Lower lobe of right lung (tissue), 2 donors: ENCODE measurements around the gene DAZAP1. TPM values are rescaled to one million over a fixed set of nuclear protein-coding genes. Genes with fewer than 3 reads are reported as not detected.

Source experiments
- ATAC-seq, 2 donors: fragments of 200-7000 bp; cut with Tn5 transposase; one replicate each; pipeline ENCODE4 v1.9.1; 2020 to 2022; ENCODE audit warnings: mild to moderate bottlenecking in 2 of 2, moderate library complexity in 2 of 2
- DNase-seq: peaks from one replicate; pipeline ENCODE4 v3.0.0-alpha.2; 2020
- H3K27ac ChIP-seq: fragments of 200-600 bp; one replicate; pipeline ENCODE4 v1.8.0; 2022
- H3K27me3 ChIP-seq: fragments of 200-600 bp; one replicate; pipeline ENCODE4 v1.8.0; 2022; ENCODE audit warnings: low read depth
- H3K36me3 ChIP-seq: fragments of 200-600 bp; one replicate; pipeline ENCODE4 v1.8.0; 2022; ENCODE audit warnings: mild to moderate bottlenecking
- H3K4me1 ChIP-seq: fragments of 200-600 bp; one replicate; pipeline ENCODE4 v1.8.0; 2022
- H3K4me3 ChIP-seq: fragments of 200-600 bp; one replicate; pipeline ENCODE4 v1.8.0; 2022; ENCODE audit warnings: mild to moderate bottlenecking
- H3K9me3 ChIP-seq: fragments of 200-600 bp; one replicate; pipeline ENCODE4 v1.8.0; 2022
- intact Hi-C: fragments of 100-400 bp; cut with DNase I; formaldehyde crosslinking; loops from one replicate; pipeline ENCODE4 v1.11.0; 2022
- total RNA-seq: library from RNA; stranded (reverse); fragmentation: NEBNext Ultra II Directional; extraction: Animal tissue kit (Norgen Biotek cat#: 25700); gene quantifications from one replicate; pipeline ENCODE4 v1.2.1, GENCODE V29; 2021
- TF ChIP-seq, protein P1 (sequence below): fragments of 200-600 bp; IDR thresholded peaks from one replicate; pipeline ENCODE4 v1.8.0; 2022; ENCODE audit warnings: antibody characterized with exemption, mild to moderate bottlenecking
- donor health status: DM: no; HTN: yes; CAD: no; lungs with severe emphysema.

Gene DAZAP1
- total RNA-seq, 1 donor from 2014 or later, result 89.4 TPM

- intact Hi-C loops, result no loop called here
- DNase-seq (no peak), ATAC-seq (no peak)
- H3K36me3 ChIP-seq, result peaks cover 96% of the 10 kb centered on the region
- no peaks in the 10 kb centered on the region for H3K27me3 ChIP-seq
- TF ChIP-seq, protein P1, sequence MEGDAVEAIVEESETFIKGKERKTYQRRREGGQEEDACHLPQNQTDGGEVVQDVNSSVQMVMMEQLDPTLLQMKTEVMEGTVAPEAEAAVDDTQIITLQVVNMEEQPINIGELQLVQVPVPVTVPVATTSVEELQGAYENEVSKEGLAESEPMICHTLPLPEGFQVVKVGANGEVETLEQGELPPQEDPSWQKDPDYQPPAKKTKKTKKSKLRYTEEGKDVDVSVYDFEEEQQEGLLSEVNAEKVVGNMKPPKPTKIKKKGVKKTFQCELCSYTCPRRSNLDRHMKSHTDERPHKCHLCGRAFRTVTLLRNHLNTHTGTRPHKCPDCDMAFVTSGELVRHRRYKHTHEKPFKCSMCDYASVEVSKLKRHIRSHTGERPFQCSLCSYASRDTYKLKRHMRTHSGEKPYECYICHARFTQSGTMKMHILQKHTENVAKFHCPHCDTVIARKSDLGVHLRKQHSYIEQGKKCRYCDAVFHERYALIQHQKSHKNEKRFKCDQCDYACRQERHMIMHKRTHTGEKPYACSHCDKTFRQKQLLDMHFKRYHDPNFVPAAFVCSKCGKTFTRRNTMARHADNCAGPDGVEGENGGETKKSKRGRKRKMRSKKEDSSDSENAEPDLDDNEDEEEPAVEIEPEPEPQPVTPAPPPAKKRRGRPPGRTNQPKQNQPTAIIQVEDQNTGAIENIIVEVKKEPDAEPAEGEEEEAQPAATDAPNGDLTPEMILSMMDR, result no peak
- no peaks in the 10 kb centered on the region for H3K4me1 ChIP-seq
- no peak overlapping the region for H3K27ac ChIP-seq
- H3K4me3 ChIP-seq, result no peak overlapping the region
- no peaks in the 10 kb centered on the region for H3K9me3 ChIP-seq
Observed at GRCh38 chr19:1427221-1427920, 20.0 kb downstream of the DAZAP1 start.

- H3K27me3 ChIP-seq, result no peaks in the 10 kb centered on the region
- intact Hi-C loops, result no loop called here
- ATAC-seq, result no peak
- no peak overlapping the region for H3K4me3 ChIP-seq
- H3K36me3 ChIP-seq, result peaks cover 96% of the 10 kb centered on the region
- TF ChIP-seq, protein P1, result no peak
- no peak for DNase-seq
- no peak overlapping the region for H3K27ac ChIP-seq
- no peaks in the 10 kb centered on the region for H3K4me1 ChIP-seq
- no peaks in the 10 kb centered on the region for H3K9me3 ChIP-seq
Observed at GRCh38 chr19:1428738-1429391, 21.5 kb downstream of the DAZAP1 start.

DNA sequence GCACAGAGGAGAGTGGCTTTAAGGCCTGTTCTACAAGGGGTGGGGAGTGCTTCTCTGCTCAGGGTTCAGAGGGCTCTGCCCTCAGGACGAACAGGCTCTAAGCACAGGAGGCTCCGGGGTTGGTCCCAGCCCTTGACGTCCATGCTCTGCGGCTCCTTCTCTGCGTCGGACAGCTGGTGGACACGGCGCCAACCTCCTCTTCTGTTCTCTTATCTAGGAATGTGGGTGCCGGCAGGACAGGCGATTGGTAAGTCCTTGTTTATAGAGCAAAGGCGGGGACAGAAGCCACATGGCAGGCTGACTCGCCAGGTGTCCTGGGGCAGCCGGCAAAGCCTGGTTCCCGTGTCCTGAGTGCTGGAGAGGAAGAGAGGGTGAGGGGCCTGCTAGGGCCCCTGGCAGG, 22.4 kb downstream of the DAZAP1 start:
- intact Hi-C loops, result no loop called here
- ATAC-seq, result peak; percentile 17 to 56

GRCh38 chr19:1430246-1430645, 22.9 kb downstream of the DAZAP1 start:
- Histone ChIP-seq H3K4me1 (no peaks in the 10 kb centered on the region), H3K27ac (no peak overlapping the region), H3K36me3 (peaks cover 99% of the 10 kb centered on the region), H3K27me3 (no peaks in the 10 kb centered on the region), H3K9me3 (no peaks in the 10 kb centered on the region), H3K4me3 (no peak overlapping the region)
- TF ChIP-seq, protein P1, result no peak
- no peak for ATAC-seq
- no peak for DNase-seq
- intact Hi-C loops, result no loop called here

More for the DNA sequence above, 22.4 kb downstream of the DAZAP1 start:
- Histone ChIP-seq H3K27ac (no peak overlapping the region), H3K9me3 (no peaks in the 10 kb centered on the region), H3K36me3 (peaks cover 99% of the 10 kb centered on the region), H3K27me3 (no peaks in the 10 kb centered on the region), H3K4me1 (no peaks in the 10 kb centered on the region), H3K4me3 (no peak overlapping the region)
- TF ChIP-seq, protein P1, result no peak
- DNase-seq, result no peak

GRCh38 chr19:1431759-1432506, 24.5 kb downstream of the DAZAP1 start:
- peaks cover 87% of the 10 kb centered on the region for H3K36me3 ChIP-seq

More at GRCh38 chr19:1431759-1432506, 24.5 kb downstream of the DAZAP1 start:
- H3K4me3 ChIP-seq, result no peak overlapping the region
- no peaks in the 10 kb centered on the region for H3K4me1 ChIP-seq
- intact Hi-C loops, result no loop called here
- ATAC-seq (no peak), DNase-seq (no peak)
- H3K9me3 ChIP-seq, result no peaks in the 10 kb centered on the region
- TF ChIP-seq, protein P1, result no peak
- H3K27me3 ChIP-seq, result no peaks in the 10 kb centered on the region
- H3K27ac ChIP-seq, result no peak overlapping the region
